ENCODE measurements around the gene BRCA2. TPM values are rescaled to one million over a fixed set of nuclear protein-coding genes. Genes with fewer than 3 reads are reported as not detected.

Gene BRCA2
- total and polyA plus RNA-seq, 7 donors, result 0.23 to 2.4 (median 0.63) TPM; not detected in 1

DNA sequence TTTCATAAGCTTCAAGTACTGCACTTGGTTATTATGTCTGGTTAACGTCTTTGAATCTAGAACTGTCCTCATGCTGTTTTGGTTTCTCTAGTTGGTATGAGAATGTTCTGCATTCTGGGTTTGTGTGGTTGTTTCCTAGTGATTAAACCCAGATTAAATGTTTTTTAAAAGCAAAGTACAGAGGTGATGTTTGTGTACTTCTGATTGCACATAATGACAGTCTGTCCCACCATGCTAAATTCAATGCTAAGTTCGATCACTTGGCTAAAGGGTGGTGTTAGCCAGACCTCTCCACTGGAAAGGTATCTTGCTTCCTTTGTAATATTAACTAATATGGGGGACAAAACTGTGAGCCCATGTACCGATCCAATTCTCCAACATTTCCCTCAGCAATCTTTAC is 98.0 kb downstream of the BRCA2 start:
- Histone ChIP-seq H3K9me3 (no peaks in the 10 kb centered on the region), H3K27ac (no peak overlapping the region), H3K4me1 (peaks cover 0 to 7% (median 2%) of the 10 kb centered on the region in 4 donors), H3K36me3 (no peaks in the 10 kb centered on the region), H3K4me3 (no peak overlapping the region), H3K27me3 (no peaks in the 10 kb centered on the region)
- DNase-seq, result no peak
- intact Hi-C loops (cut with DNase I), result no loop called here
- no peak for TF ChIP-seq POLR2A (IDR thresholded peaks at IDR 0.05)
- no peak for TF ChIP-seq POLR2AphosphoS5 (IDR thresholded peaks at IDR 0.05)
- no peak for TF ChIP-seq EP300 (IDR thresholded peaks at IDR 0.05)
- no peak for TF ChIP-seq CTCF (IDR thresholded peaks at IDR 0.05)
- 93 to 97% methylated on average over 3 of the region's 3 CpGs for WGBS, 2 donors

- TF ChIP-seq EP300 (IDR thresholded peaks at IDR 0.05) (no peak), CTCF (IDR thresholded peaks at IDR 0.05) (no peak), POLR2AphosphoS5 (IDR thresholded peaks at IDR 0.05) (no peak)
- WGBS, 2 donors, result 19 to 63% methylated on average over 2 of the region's 2 CpGs
- H3K27ac ChIP-seq, result no peak overlapping the region
- H3K9me3 ChIP-seq, result no peaks in the 10 kb centered on the region
- no peaks in the 10 kb centered on the region for H3K27me3 ChIP-seq
- no peak for DNase-seq
- intact Hi-C loops (cut with DNase I), result no loop called here
- no peaks in the 10 kb centered on the region for H3K36me3 ChIP-seq
- H3K4me3 ChIP-seq, result no peak overlapping the region
- peaks cover 0 to 4% (median 0%) of the 10 kb centered on the region in 4 donors for H3K4me1 ChIP-seq
Observed at GRCh38 chr13:32414580-32414979, 99.3 kb downstream of the BRCA2 start.

GRCh38 chr13:32415019-32415418 is 99.7 kb downstream of the BRCA2 start:
- Histone ChIP-seq H3K4me3 (no peak overlapping the region), H3K4me1 (peaks cover 0 to 3% (median 0%) of the 10 kb centered on the region in 4 donors), H3K9me3 (no peaks in the 10 kb centered on the region), H3K27ac (no peak overlapping the region), H3K36me3 (peaks cover 0 to 4% (median 0%) of the 10 kb centered on the region in 4 donors), H3K27me3 (no peaks in the 10 kb centered on the region)
- TF ChIP-seq POLR2A (IDR thresholded peaks at IDR 0.05), result no peak
- TF ChIP-seq POLR2AphosphoS5 (IDR thresholded peaks at IDR 0.05), result no peak
- peak in 1 of 4 experiments; percentile 15 for TF ChIP-seq CTCF (IDR thresholded peaks at IDR 0.05)
- intact Hi-C loops (cut with DNase I), result no loop called here
- no peak for DNase-seq

DNA sequence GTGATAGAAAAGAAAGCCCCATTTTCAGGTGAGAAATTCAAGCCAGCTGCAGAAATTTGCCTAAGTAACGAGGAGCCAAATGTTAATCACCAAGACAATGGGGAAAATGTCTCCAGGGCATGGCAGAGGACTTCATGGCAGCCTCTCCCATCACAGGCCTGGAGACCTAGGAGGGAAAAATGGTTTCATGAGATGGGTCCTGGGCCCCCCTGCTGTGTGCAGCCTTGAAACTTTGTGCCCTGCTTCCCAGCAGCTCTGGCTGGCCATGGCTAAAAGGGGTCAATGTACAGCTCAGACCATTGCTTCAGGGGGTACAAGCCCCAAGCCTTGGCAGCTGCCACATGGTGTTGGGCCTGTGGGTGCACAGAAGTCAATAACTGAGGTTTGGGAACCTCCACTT is 102.7 kb downstream of the BRCA2 start:
- no peak for DNase-seq
- TF ChIP-seq POLR2AphosphoS5 (IDR thresholded peaks at IDR 0.05), result no peak
- TF ChIP-seq CTCF (IDR thresholded peaks at IDR 0.05), result no peak
- TF ChIP-seq EP300 (IDR thresholded peaks at IDR 0.05), result no peak
- no peak for TF ChIP-seq POLR2A (IDR thresholded peaks at IDR 0.05)

GRCh38 chr13:32419862-32420261 is 104.6 kb downstream of the BRCA2 start:
- WGBS, 2 donors, result 95 to 97% methylated on average over 2 of the region's 2 CpGs

More for the DNA sequence above, 102.7 kb downstream of the BRCA2 start:
- Histone ChIP-seq H3K4me1 (no peaks in the 10 kb centered on the region), H3K4me3 (no peak overlapping the region), H3K9me3 (no peaks in the 10 kb centered on the region), H3K27ac (no peak overlapping the region), H3K36me3 (peaks cover 0 to 10% (median 0%) of the 10 kb centered on the region in 4 donors), H3K27me3 (no peaks in the 10 kb centered on the region)
- 94 to 99% methylated on average over 1 of the region's 1 CpG for WGBS, 2 donors
- intact Hi-C loops (cut with DNase I), result no loop called here

More at GRCh38 chr13:32419862-32420261, 104.6 kb downstream of the BRCA2 start:
- no peaks in the 10 kb centered on the region for H3K27me3 ChIP-seq
- H3K9me3 ChIP-seq, result no peaks in the 10 kb centered on the region
- H3K27ac ChIP-seq, result no peak overlapping the region
- H3K4me1 ChIP-seq, result peaks cover 0 to 6% (median 0%) of the 10 kb centered on the region in 4 donors
- DNase-seq, result no peak
- intact Hi-C loops (cut with DNase I), result no loop called here
- H3K4me3 ChIP-seq, result no peak overlapping the region
- peaks cover 0 to 10% (median 0%) of the 10 kb centered on the region in 4 donors for H3K36me3 ChIP-seq
- TF ChIP-seq EP300 (IDR thresholded peaks at IDR 0.05), result no peak
- TF ChIP-seq POLR2AphosphoS5 (IDR thresholded peaks at IDR 0.05), result no peak
- TF ChIP-seq POLR2A (IDR thresholded peaks at IDR 0.05), result no peak
- TF ChIP-seq CTCF (IDR thresholded peaks at IDR 0.05), result no peak
